Measurements from ENCODE around the gene TNFRSF14. TPM values are rescaled to one million over a fixed set of nuclear protein-coding genes. Genes with fewer than 3 reads are reported as not detected.

Gene TNFRSF14
- total and polyA plus RNA-seq, 9 of the 15 experiments (the other 6 are each of a cell fraction or from before 2014, with no cell fraction given) = 0.11 to 2.3 (median 0.68) TPM; not detected in 2

GRCh38 chr1:2555634-2556276, 416 bp upstream of the TNFRSF14 start (continued):
- TF ChIP-seq ZNF639 (CRISPR knock-in tag; conservative IDR thresholded peaks at IDR 0.05 in 1 of 2, IDR thresholded peaks at IDR 0.05 in 1 of 2) (0 out of 4 replicates have a peak, but pooled peaks of 1 of the 2 experiments have one; percentile 18), TCF3 (CRISPR knock-in tag; IDR thresholded peaks at IDR 0.05) (no peak; the same call in 1 of the 2 replicates), ZBTB1 (CRISPR knock-in tag; IDR thresholded peaks at IDR 0.05; ENCODE audit: borderline replicate concordance, low read depth) (no peak), NFIC (IDR thresholded peaks at IDR 0.05) (peak; percentile 33; the same call in 1 of the 2 replicates), ZBTB26 (CRISPR knock-in tag; IDR thresholded peaks at IDR 0.05) (peak; percentile 25; the same call in 1 of the 2 replicates), ERF (CRISPR knock-in tag; IDR thresholded peaks at IDR 0.05) (no peak), ZNF583 (CRISPR knock-in tag; IDR thresholded peaks at IDR 0.05) (peak; percentile 80; the same call in 1 of the 2 replicates), USF1 (CRISPR knock-in tag; IDR thresholded peaks at IDR 0.05) (peak; percentile 81), HIVEP1 (CRISPR knock-in tag; IDR thresholded peaks at IDR 0.05) (peak; percentile 64; the same call in 1 of the 2 replicates), ARID3B (CRISPR knock-in tag; IDR thresholded peaks at IDR 0.05; ENCODE audit: borderline replicate concordance) (peak; percentile 71; the same call in 1 of the 2 replicates), BHLHE40 (IDR thresholded peaks at IDR 0.05; ENCODE audit: low read length) (peak; percentile 69; the same call in 1 of the 2 replicates), JUNB (CRISPR knock-in tag; conservative IDR thresholded peaks at IDR 0.05) (peak; percentile 16; the same call in 1 of the 2 replicates), SAFB2 (IDR thresholded peaks at IDR 0.05; ENCODE audit: borderline replicate concordance, low read depth, low read length, severe bottlenecking) (no peak), RREB1 (CRISPR knock-in tag; IDR thresholded peaks at IDR 0.05) (peak; percentile 79)
